ENCODE results near the gene PGAP2. TPM values are rescaled to one million over a fixed set of nuclear protein-coding genes. Genes with fewer than 3 reads are reported as not detected.

The PGAP2 gene
- polyA plus RNA-seq, 1 donor (not counting 4 experiments of a cell fraction or from before 2014, with no cell fraction given) = 37.3 TPM

DNA sequence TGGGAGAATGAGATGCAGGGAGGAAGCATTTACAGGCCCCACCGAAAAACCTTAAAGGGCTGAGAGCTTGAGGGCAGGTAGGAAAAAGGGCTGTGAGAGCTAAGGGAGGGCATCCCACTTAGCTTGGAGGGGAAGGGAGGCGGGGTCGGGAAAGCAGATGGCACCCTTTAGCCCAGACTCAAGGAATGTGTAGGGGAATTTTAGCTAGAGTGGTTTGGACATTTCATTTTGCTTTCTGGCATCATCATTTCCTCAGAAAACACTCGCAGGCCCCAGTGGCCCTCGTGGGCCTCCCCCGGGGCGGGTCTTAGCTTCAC, 46.3 kb downstream of the PGAP2 start:
- H2AFZ ChIP-seq (ENCODE audit: control insufficient read depth, low read length) = peak overlapping the region; percentile 97
- peaks cover 40% of the 10 kb centered on the region for H3K79me2 ChIP-seq (ENCODE audit: control insufficient read depth, insufficient read depth, low read length)
- TF ChIP-seq, protein P1, sequence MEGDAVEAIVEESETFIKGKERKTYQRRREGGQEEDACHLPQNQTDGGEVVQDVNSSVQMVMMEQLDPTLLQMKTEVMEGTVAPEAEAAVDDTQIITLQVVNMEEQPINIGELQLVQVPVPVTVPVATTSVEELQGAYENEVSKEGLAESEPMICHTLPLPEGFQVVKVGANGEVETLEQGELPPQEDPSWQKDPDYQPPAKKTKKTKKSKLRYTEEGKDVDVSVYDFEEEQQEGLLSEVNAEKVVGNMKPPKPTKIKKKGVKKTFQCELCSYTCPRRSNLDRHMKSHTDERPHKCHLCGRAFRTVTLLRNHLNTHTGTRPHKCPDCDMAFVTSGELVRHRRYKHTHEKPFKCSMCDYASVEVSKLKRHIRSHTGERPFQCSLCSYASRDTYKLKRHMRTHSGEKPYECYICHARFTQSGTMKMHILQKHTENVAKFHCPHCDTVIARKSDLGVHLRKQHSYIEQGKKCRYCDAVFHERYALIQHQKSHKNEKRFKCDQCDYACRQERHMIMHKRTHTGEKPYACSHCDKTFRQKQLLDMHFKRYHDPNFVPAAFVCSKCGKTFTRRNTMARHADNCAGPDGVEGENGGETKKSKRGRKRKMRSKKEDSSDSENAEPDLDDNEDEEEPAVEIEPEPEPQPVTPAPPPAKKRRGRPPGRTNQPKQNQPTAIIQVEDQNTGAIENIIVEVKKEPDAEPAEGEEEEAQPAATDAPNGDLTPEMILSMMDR (optimal IDR thresholded peaks at IDR 0.05 in 1 of 3, IDR thresholded peaks at IDR 0.05 in 1 of 3, conservative IDR thresholded peaks at IDR 0.05 in 1 of 3; ENCODE audit: extremely low read depth in 1 of 3, insufficient read depth in 2 of 3, low read length in 3 of 3) = no peak
- no peak for TF ChIP-seq EZH2 (IDR thresholded peaks at IDR 0.05; ENCODE audit: low read length)
- peaks cover 37% of the 10 kb centered on the region for H3K4me1 ChIP-seq (ENCODE audit: control insufficient read depth, extremely low read depth, insufficient read depth, low read length)
- peak overlapping the region; percentile 83 for H3K4me2 ChIP-seq (ENCODE audit: control insufficient read depth, extremely low read depth, insufficient read depth, low read depth, low read length)
- no peaks in the 10 kb centered on the region for H3K27me3 ChIP-seq (ENCODE audit: control insufficient read depth, extremely low read depth, insufficient read depth, low read length)
- no peak for FAIRE-seq
- no peaks in the 10 kb centered on the region for H3K9me1 ChIP-seq (ENCODE audit: control insufficient read depth, extremely low read depth, insufficient read depth, low read length)
- peak overlapping the region; percentile 77 to 91 (median 83) for H3K4me3 ChIP-seq (ENCODE audit: control insufficient read depth in 2 of 3, extremely low read depth in 1 of 3, insufficient read depth in 2 of 3, low read depth in 1 of 3, low read length in 3 of 3)
- peak overlapping the region; percentile 85 for H3K27ac ChIP-seq (ENCODE audit: control insufficient read depth, insufficient read depth, low read length)
- H4K20me1 ChIP-seq (ENCODE audit: control insufficient read depth, extremely low read depth, insufficient read depth, low read length) = no peaks in the 10 kb centered on the region
- dilution Hi-C loops (cut with MboI; ENCODE audit: extremely low pct_ligation_motif_present, low sequenced_read_pairs) = loop anchor here (25.0 kb wide), 1 partner anchor 208 kb away; no protein-coding TSS in a partner anchor
- DNase-seq (ENCODE audit: low read depth, low spot score) = no peak
- H3K36me3 ChIP-seq (ENCODE audit: control insufficient read depth in 2 of 2, extremely low read depth in 1 of 2, insufficient read depth in 2 of 2, low read length in 2 of 2) = no peaks in the 10 kb centered on the region
- H3K9me3 ChIP-seq (ENCODE audit: control insufficient read depth, low read depth, low read length) = no peaks in the 10 kb centered on the region
- H3K9ac ChIP-seq (ENCODE audit: control insufficient read depth, extremely low read depth, insufficient read depth, low read length) = peak overlapping the region; percentile 88

DNA sequence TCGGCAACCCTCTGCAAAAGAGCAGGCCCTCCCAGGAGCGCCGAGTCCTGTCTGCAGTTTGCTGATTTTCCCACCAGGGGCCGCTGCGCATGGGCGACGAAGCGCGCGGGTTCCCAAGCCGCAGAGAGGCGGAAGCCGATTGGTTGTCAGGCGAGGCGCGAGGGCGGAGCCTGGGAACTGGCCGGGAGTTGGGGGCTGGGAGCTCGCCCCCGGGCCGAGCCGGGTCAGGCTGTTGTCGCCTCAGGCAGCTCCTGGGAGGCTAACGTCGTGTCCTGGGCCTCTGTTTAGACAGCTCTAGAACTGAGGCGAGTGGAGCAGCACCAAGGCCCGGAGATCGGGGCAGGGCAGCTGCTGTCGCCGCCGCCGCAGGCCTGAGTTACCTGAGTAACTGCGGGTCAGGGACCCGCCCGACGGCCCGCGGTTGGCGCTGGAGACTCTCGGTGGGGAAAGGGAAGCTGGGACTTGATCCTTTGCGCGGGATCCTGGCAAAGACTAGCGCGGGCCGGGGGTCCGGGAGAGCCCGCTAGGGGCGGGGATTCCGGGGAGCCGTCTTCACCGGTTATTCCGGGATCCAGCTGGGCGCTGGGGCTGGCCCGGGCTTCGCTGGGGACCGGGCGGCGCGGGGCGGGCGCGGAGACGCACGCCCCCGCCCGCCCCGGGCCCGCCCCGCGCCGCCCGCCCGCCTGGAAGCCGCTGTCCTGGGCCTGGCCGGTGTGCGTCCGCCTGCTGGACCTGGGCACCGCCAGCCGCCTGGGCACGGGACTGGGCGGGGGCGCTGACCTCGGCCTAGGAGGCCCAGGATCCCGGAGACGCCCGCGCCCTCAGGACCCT, 46.8 kb downstream of the PGAP2 start, which contains the start of gene STIM1:
STIM1 (plus strand) TSS at position 688 of the 831 bp plus-strand sequence. CDS start 607 bp downstream, outside the sequence.
- H3K36me3 ChIP-seq (ENCODE audit: control insufficient read depth in 2 of 2, extremely low read depth in 1 of 2, insufficient read depth in 2 of 2, low read length in 2 of 2) = no peaks in the 10 kb centered on the region

More for the DNA sequence above, 46.8 kb downstream of the PGAP2 start, which contains the start of gene STIM1:
- Histone ChIP-seq H3K4me1 (ENCODE audit: control insufficient read depth, extremely low read depth, insufficient read depth, low read length) (peaks cover 37% of the 10 kb centered on the region), H3K27me3 (ENCODE audit: control insufficient read depth, extremely low read depth, insufficient read depth, low read length) (no peaks in the 10 kb centered on the region), H3K79me2 (ENCODE audit: control insufficient read depth, insufficient read depth, low read length) (peaks cover 44% of the 10 kb centered on the region), H3K9me1 (ENCODE audit: control insufficient read depth, extremely low read depth, insufficient read depth, low read length) (no peaks in the 10 kb centered on the region), H3K4me3 (ENCODE audit: control insufficient read depth in 2 of 3, extremely low read depth in 1 of 3, insufficient read depth in 2 of 3, low read depth in 1 of 3, low read length in 3 of 3) (peak within 1 kb of the TSS; percentile 77 to 91 (median 83)), H4K20me1 (ENCODE audit: control insufficient read depth, extremely low read depth, insufficient read depth, low read length) (no peaks in the 10 kb centered on the region), H2AFZ (ENCODE audit: control insufficient read depth, low read length) (peak within 1 kb of the TSS; percentile 97), H3K27ac (ENCODE audit: control insufficient read depth, insufficient read depth, low read length) (peak within 1 kb of the TSS; percentile 85), H3K9me3 (ENCODE audit: control insufficient read depth, low read depth, low read length) (no peaks in the 10 kb centered on the region), H3K4me2 (ENCODE audit: control insufficient read depth, extremely low read depth, insufficient read depth, low read depth, low read length) (peak within 1 kb of the TSS; percentile 98), H3K9ac (ENCODE audit: control insufficient read depth, extremely low read depth, insufficient read depth, low read length) (peak within 1 kb of the TSS; percentile 88)
- DNase-seq (ENCODE audit: low read depth, low spot score) (peak; percentile 28), FAIRE-seq (no peak)
- TF ChIP-seq, protein P1 (optimal IDR thresholded peaks at IDR 0.05 in 1 of 3, IDR thresholded peaks at IDR 0.05 in 1 of 3, conservative IDR thresholded peaks at IDR 0.05 in 1 of 3; ENCODE audit: extremely low read depth in 1 of 3, insufficient read depth in 2 of 3, low read length in 3 of 3) = peak; percentile 84 to 95 (median 89)
- no peak for TF ChIP-seq EZH2 (IDR thresholded peaks at IDR 0.05; ENCODE audit: low read length)
- dilution Hi-C loops (cut with MboI; ENCODE audit: extremely low pct_ligation_motif_present, low sequenced_read_pairs) = loop anchor here (25.0 kb wide), 1 partner anchor 207 kb away; no protein-coding TSS in a partner anchor
